ENCODE results near the gene DIAPH2.

Gene DIAPH2

DNA sequence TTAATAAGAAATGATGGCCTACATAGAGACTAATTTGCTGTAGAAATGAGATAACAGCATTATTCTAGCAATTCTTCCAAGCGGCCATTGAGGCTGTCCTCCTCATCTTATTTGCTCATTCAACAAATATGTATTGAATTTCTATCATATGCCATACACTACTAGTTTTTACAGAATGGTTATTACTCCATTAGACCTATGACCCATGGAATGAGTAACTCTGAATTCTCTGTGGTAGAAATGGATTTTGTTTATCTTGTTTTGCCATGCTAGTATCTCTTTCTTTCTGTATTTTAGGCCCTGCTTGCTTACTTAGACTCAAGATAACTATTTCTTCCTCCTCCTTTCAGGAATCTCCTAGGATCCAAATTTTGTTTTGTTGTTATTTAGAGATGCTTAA lies 302.6 kb downstream of the DIAPH2 start:
- Histone ChIP-seq H3K27ac (ENCODE audit: extremely low read depth, low read depth, low read length) (no peak overlapping the region), H3K9me3 (ENCODE audit: control insufficient read depth, insufficient read depth, low read depth, low read length) (no peaks in the 10 kb centered on the region), H3K36me3 (ENCODE audit: control insufficient read depth in 2 of 2, insufficient read depth in 1 of 2, low read length in 2 of 2) (no peaks in the 10 kb centered on the region), H3K4me3 (ENCODE audit: low read depth, low read length) (no peak overlapping the region), H3K4me1 (ENCODE audit: control insufficient read depth, insufficient read depth, low read length) (no peaks in the 10 kb centered on the region)
- TF ChIP-seq ZNF214 (tag by site-specific recombination; IDR thresholded peaks at IDR 0.05; ENCODE audit: borderline replicate concordance), result no peak
- TF ChIP-seq, protein P1, sequence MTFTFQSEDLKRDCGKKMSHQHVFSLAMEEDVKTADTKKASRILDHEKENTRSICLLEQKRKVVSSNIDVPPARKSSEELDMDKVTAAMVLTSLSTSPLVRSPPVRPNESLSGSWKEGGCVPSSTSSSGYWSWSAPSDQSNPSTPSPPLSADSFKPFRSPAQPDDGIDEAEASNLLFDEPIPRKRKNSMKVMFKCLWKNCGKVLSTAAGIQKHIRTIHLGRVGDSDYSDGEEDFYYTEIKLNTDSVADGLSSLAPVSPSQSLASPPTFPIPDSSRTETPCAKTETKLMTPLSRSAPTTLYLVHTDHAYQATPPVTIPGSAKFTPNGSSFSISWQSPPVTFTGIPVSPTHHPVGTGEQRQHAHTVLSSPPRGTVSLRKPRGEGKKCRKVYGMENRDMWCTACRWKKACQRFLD (tag by site-specific recombination; IDR thresholded peaks at IDR 0.05), result no peak
- TF ChIP-seq, protein P2, sequence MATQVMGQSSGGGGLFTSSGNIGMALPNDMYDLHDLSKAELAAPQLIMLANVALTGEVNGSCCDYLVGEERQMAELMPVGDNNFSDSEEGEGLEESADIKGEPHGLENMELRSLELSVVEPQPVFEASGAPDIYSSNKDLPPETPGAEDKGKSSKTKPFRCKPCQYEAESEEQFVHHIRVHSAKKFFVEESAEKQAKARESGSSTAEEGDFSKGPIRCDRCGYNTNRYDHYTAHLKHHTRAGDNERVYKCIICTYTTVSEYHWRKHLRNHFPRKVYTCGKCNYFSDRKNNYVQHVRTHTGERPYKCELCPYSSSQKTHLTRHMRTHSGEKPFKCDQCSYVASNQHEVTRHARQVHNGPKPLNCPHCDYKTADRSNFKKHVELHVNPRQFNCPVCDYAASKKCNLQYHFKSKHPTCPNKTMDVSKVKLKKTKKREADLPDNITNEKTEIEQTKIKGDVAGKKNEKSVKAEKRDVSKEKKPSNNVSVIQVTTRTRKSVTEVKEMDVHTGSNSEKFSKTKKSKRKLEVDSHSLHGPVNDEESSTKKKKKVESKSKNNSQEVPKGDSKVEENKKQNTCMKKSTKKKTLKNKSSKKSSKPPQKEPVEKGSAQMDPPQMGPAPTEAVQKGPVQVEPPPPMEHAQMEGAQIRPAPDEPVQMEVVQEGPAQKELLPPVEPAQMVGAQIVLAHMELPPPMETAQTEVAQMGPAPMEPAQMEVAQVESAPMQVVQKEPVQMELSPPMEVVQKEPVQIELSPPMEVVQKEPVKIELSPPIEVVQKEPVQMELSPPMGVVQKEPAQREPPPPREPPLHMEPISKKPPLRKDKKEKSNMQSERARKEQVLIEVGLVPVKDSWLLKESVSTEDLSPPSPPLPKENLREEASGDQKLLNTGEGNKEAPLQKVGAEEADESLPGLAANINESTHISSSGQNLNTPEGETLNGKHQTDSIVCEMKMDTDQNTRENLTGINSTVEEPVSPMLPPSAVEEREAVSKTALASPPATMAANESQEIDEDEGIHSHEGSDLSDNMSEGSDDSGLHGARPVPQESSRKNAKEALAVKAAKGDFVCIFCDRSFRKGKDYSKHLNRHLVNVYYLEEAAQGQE (tag by site-specific recombination; IDR thresholded peaks at IDR 0.05), result no peak
- TF ChIP-seq, protein P3, sequence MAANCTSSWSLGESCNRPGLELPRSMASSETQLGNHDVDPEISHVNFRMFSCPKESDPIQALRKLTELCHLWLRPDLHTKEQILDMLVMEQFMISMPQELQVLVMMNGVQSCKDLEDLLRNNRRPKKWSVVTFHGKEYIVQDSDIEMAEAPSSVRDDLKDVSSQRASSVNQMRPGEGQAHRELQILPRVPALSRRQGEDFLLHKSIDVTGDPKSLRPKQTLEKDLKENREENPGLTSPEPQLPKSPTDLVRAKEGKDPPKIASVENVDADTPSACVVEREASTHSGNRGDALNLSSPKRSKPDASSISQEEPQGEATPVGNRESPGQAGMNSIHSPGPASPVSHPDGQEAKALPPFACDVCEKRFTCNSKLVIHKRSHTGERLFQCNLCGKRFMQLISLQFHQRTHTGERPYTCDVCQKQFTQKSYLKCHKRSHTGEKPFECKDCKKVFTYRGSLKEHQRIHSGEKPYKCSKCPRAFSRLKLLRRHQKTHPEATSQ (tag by site-specific recombination; IDR thresholded peaks at IDR 0.05), result no peak
- TF ChIP-seq REPIN1 (tag by site-specific recombination; IDR thresholded peaks at IDR 0.05; ENCODE audit: low read depth), result no peak
- no peak for TF ChIP-seq ZNF561 (tag by site-specific recombination; IDR thresholded peaks at IDR 0.05; ENCODE audit: borderline replicate concordance)
- no peak for TF ChIP-seq ZBTB20 (tag by site-specific recombination; IDR thresholded peaks at IDR 0.05)
- no peak for TF ChIP-seq ZNF366 (tag by site-specific recombination; conservative IDR thresholded peaks at IDR 0.05)
- no peak for TF ChIP-seq ZSCAN30 (tag by site-specific recombination; IDR thresholded peaks at IDR 0.05)
- no peak for TF ChIP-seq ZNF19 (tag by site-specific recombination; IDR thresholded peaks at IDR 0.05; ENCODE audit: low read depth)
- no peak for TF ChIP-seq ZNF747 (tag by site-specific recombination; IDR thresholded peaks at IDR 0.05)
- TF ChIP-seq KLF9 (tag by site-specific recombination; IDR thresholded peaks at IDR 0.05; ENCODE audit: low read depth), result no peak
- TF ChIP-seq, protein P4, sequence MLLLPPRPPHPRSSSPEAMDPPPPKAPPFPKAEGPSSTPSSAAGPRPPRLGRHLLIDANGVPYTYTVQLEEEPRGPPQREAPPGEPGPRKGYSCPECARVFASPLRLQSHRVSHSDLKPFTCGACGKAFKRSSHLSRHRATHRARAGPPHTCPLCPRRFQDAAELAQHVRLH (tag by site-specific recombination; IDR thresholded peaks at IDR 0.05), result no peak
- no peak for TF ChIP-seq ZIC2 (tag by site-specific recombination; IDR thresholded peaks at IDR 0.05)
- no peak for TF ChIP-seq ZNF23 (tag by site-specific recombination; IDR thresholded peaks at IDR 0.05; ENCODE audit: borderline replicate concordance)
- CTCF ChIA-PET, result no interaction called here
- POLR2A ChIA-PET, result no interaction called here

DNA sequence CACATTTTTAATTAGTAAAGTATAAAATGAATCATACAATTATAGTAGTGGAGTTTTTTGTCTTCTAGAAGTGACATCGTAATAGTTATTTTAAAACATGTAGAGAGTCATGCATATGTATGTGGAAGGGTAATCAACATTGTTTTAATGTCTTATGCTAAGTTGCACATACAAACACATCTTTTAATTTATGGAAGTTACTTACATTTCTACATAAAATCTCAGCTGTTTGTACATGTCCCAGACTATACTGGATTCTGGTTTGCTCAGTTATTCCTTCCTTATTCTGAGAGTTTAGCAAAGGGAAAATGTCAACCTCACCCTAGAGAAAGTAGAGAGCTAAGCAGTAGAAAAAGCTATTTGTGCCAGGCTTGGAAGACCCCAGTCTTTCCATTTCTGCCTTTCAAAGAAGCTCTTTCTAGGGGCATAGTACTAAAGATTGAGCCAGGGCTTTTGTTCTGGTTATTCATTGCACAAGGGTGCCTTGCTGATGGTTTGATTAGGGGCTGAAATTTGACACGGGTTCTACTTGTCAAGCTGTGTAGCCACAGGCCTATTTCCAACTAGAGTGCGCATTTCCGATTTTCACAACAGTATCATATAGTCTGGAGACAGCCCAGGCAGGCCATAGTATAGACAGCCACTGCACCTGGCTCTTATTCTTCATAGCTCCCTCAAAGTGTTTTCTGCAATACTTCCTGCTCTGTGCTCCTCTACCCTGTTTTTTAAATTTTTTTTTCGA lies 305.4 kb downstream of the DIAPH2 start:
- Histone ChIP-seq H3K4me3 (ENCODE audit: low read depth, low read length) (no peak overlapping the region), H3K9me3 (ENCODE audit: control insufficient read depth, insufficient read depth, low read depth, low read length) (no peaks in the 10 kb centered on the region), H3K4me1 (ENCODE audit: control insufficient read depth, insufficient read depth, low read length) (no peaks in the 10 kb centered on the region), H3K36me3 (ENCODE audit: control insufficient read depth in 2 of 2, insufficient read depth in 1 of 2, low read length in 2 of 2) (no peaks in the 10 kb centered on the region), H3K27ac (ENCODE audit: extremely low read depth, low read depth, low read length) (no peak overlapping the region)
- ChIA-PET POLR2A (no interaction called here), CTCF (interaction anchor here (0.6 kb wide), 1 partner anchor 12 kb away, joined by 3 read pairs; no protein-coding TSS in a partner anchor)
- TF ChIP-seq, protein P5, sequence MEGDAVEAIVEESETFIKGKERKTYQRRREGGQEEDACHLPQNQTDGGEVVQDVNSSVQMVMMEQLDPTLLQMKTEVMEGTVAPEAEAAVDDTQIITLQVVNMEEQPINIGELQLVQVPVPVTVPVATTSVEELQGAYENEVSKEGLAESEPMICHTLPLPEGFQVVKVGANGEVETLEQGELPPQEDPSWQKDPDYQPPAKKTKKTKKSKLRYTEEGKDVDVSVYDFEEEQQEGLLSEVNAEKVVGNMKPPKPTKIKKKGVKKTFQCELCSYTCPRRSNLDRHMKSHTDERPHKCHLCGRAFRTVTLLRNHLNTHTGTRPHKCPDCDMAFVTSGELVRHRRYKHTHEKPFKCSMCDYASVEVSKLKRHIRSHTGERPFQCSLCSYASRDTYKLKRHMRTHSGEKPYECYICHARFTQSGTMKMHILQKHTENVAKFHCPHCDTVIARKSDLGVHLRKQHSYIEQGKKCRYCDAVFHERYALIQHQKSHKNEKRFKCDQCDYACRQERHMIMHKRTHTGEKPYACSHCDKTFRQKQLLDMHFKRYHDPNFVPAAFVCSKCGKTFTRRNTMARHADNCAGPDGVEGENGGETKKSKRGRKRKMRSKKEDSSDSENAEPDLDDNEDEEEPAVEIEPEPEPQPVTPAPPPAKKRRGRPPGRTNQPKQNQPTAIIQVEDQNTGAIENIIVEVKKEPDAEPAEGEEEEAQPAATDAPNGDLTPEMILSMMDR (tag by site-specific recombination; IDR thresholded peaks at IDR 0.05), result no peak
- TF ChIP-seq KLF7 (tag by site-specific recombination; IDR thresholded peaks at IDR 0.05; ENCODE audit: borderline replicate concordance) (no peak), MEIS1 (CRISPR knock-in tag; IDR thresholded peaks at IDR 0.05; ENCODE audit: borderline replicate concordance) (no peak), ZNF211 (tag by site-specific recombination; IDR thresholded peaks at IDR 0.05; ENCODE audit: low read depth) (no peak)
- TF ChIP-seq, protein P3 (tag by site-specific recombination; IDR thresholded peaks at IDR 0.05), result no peak

All from HEK293 (cell line).